Nucleus accumbens (tissue), 56 donors: ENCODE measurements around the gene MORN2.

ENCODE experiments used
- DNase-seq, 56 donors: peaks; one replicate each; lab custom pipeline; 2025; lab: John Stamatoyannopoulos, UW

Gene MORN2

DNA sequence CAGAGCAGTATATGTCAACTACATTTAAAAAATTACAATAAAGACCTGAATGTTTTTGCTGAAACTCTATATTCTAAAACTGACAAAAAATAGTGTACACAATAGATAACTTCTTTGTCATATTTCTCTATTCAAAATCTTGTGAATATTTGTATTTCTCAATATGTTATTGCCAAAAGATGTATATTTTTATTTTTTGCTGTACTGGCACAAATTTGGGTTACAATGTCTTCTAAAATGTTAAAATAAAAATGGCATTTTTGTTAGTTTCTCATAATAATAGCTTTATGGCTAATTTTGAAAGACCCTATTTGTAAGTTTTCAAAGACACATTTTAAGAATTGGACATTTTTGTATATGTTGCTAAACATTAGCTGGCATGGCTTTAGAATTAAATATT, 13.3 kb downstream of the MORN2 start:
- DNase-seq = no peak

DNA sequence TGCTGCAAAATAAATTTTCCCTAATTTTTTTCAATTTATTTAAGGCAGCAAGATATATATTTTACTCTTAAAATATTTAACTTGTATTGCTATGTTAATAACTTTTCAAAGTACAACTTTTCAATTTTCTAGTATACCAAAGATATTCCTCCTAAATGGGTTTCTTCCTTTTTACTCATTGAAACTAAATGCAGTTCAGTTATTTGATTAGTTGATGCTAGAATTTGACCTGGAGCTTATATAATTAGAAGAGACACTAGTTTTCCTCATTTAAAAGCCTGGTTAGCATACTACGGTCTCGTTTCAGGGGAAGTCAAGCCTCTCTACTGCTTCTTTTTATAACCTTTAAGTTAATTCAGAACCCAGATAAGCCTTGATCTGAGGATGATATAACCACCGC, 13.8 kb downstream of the MORN2 start, which contains the start of gene ARHGEF33:
ARHGEF33 (plus strand) TSS at position 301 of the 400 bp plus-strand sequence. CDS start 29,573 bp downstream, outside the sequence.
- no peak for DNase-seq

DNA sequence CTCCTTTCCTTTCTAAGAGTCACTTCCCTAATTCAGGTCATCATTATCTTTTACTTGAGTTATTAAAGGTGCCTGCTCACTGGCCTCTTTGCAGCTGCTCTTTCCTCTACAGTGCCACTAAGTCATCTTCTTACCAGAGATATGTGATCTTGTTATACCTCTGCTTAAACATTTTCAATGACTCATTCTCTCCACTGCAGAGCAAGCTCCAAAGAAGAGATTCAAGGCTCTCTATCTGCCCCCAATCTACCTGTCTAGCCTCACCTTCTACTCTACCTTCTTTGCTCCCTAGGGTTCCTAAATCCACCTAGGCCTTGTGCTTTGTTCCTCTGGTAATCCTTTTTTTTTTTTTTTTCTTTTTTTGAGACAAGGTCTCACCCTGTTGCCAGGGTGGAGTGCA, 17.0 kb downstream of the MORN2 start:
- DNase-seq = no peak

DNA sequence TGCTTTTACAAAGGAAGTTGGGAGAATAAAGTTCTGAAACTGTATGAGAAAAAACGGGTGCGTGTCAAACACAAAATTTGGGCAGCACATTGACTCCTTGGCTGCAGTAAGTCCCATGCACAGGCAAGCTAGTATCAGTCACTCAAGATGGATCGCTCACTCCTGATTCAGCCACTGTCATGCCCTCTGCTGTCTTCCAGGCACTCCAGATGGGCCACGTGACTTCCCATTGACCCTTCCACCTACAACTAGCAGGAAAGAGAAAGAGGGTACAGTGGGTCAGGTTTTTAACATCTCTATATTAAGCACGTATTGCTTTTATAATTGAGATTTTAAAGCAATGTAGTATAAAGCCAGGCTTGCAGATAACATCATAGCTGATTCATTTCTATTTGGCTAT, 22.5 kb downstream of the MORN2 start:
- no peak for DNase-seq

DNA sequence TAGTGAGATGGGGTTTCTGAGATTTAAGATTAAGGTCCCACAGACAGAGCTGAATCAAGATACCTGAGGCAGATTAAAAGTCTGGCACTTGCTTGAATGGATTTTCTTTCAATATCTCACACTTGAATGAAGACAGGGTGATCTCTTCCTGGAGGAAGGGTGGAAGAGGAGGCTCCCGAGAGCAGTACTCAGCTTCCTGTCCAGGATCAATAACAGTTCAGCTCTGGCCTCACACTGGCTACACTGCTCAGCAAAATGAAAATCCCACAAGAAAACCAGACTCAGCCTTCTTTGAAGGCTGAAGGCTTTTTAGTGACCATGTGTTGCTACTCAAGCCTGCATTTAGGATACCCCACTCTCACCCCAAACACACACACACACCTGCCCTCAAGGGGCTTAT, 24.9 kb downstream of the MORN2 start:
- DNase-seq = no peak

DNA sequence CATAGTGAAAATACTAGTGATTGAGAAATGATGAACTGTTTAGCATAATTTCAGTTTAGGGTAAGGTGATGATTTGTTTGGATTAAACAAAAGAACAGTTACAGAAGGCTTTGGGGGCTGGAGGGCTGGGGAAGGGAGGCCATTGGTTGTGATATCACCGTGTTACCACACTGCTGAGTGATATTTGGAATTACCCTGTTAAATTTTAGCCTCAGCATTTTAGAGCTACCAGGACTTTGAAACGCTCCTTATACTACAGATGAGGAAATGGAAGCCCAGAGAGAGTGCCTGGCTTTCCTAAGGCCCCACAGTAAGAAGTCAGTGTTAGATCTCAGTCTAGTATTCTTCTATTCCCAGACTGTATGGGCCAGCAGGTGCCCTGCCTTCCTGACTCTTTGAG, 29.5 kb downstream of the MORN2 start:
- no peak for DNase-seq

GRCh38 chr2:38907242-38907641, 31.5 kb downstream of the MORN2 start:
- DNase-seq = no peak

GRCh38 chr2:38907743-38908562, 32.2 kb downstream of the MORN2 start:
- no peak for DNase-seq

DNA sequence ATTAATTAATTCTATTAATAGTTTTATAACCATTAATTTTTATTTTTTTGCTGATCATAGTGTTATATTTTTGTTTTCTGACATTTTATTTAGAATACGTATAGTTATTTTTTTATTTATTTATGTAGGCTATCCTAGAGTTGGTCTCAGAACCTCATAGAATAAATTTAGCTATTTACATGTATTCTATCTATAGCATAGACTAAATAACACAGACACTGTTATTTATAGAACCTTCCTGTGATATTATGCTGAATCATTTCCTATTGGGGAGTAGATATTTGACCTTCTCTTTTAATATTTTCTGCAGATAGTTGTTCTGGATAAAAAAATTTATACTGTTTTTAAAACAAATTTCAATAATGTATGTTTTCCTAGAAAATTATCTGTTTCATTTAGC, 34.1 kb downstream of the MORN2 start:
- no peak for DNase-seq

GRCh38 chr2:38911191-38911590, 35.4 kb downstream of the MORN2 start:
- no peak for DNase-seq

DNA sequence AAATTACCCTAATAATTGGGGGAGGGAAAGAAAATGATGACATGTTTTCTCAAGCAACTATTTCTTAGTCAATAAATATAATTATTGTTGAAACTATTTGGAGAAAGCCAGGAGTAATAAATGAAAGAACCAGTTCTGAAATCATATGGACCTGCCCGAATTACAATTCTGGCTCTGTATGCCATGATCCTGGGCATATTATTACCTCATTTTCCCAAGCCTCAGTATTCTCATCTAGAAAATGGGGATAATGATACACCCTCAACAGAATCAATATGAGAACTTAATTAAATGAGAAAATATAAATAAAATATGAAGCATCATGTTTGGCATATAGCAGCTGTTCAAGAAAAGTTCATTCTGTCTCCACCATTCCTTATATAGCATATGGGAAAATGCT, 36.8 kb downstream of the MORN2 start:
- DNase-seq = no peak

DNA sequence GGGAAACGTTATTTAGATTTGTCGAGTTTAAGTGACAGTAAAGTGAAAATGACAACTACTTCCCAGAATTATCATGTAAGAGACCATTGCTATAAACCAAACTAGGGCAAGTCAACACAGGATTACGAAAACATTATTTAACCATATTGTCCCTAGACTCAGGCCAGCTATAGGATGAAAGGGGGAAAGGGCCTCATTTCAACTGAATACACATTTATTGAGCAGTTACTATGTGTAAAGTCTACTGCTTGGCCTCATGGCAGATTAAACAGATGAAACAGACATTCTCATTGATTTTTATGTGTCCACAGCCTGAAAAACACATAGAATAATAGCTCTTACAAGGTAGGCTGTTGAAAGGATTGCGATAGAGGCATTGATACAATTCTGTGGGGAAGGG, 46.6 kb downstream of the MORN2 start:
- DNase-seq = no peak

DNA sequence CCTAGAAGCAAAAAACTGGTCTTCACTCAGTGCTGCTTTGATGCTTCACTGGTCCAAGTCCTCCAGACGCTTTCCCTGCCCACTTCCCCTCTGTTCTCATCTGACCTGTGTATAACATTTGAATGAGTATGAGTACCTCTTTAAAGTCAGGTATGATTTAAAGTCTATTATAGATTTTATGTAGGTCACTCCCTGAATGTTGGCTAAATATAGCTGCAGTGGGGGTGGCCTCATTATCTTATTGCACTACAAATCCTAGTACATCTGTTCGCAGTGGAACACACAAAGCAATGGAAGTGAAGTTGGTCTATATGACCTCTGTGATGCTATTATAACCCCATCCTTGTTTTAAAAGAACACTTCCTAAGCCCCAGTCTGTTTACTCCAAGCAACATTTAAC, 47.1 kb downstream of the MORN2 start:
- peak in 2 of 56 donors; percentile 0 to 4 for DNase-seq

GRCh38 chr2:38925982-38926381, 50.2 kb downstream of the MORN2 start:
- no peak for DNase-seq

DNA sequence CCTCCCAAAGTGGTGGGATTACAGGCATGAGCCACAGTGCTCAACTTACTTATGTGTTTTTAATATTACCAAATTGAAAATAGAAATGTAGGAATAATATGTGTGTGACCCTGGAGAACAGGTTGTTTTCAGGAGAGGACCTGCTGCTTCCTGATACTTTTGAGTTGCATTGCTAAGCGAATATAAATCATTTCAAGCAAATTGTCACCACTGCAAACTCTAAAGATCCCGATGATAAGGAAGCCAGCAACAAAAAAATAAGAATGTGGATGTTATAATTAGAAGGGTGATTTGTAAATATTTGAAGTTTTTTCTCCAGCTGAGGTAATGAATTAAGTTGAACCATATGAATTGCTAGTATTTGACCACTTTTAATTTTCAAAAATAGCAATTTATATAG, 54.8 kb downstream of the MORN2 start:
- no peak for DNase-seq
